HUES6 (cell line): ENCODE measurements around the gene C8G.

Experiments used
- H3K27ac ChIP-seq: 2 replicates; pipeline ENCODE4 v1.7.0; 2013; ENCODE audit warnings: low read depth, mild to moderate bottlenecking, low read length, inconsistent platforms
- H3K27me3 ChIP-seq: 2 replicates; pipeline ENCODE4 v1.6.1; 2013; ENCODE audit warnings: low read length; ENCODE audit not compliant: control insufficient read depth, insufficient read depth
- H3K36me3 ChIP-seq: 2 replicates; pipeline ENCODE4 v1.6.1; 2013; ENCODE audit warnings: low read length; ENCODE audit not compliant: control insufficient read depth, insufficient read depth
- H3K4me1 ChIP-seq: 2 replicates; pipeline ENCODE4 v1.6.1; 2013; ENCODE audit warnings: low read length; ENCODE audit not compliant: control insufficient read depth, insufficient read depth
- H3K4me3 ChIP-seq: 2 replicates; pipeline ENCODE4 v1.5.1; 2013; ENCODE audit warnings: low read depth, low read length
- H3K9ac ChIP-seq: one replicate; pipeline ENCODE4 v1.6.1; 2013; ENCODE audit warnings: mild to moderate bottlenecking, low read length
- H3K9me3 ChIP-seq: 2 replicates; pipeline ENCODE4 v1.6.1; 2013; ENCODE audit warnings: low read depth, low read length; ENCODE audit not compliant: control insufficient read depth, insufficient read depth

Gene C8G

GRCh38 chr9:136943291-136944211 is 1.5 kb upstream of the C8G start:
- H3K4me1 ChIP-seq: peaks cover 13% of the 10 kb centered on the region
- H3K27me3 ChIP-seq: no peaks in the 10 kb centered on the region
- H3K36me3 ChIP-seq: peaks cover 38% of the 10 kb centered on the region
- peak overlapping the region; percentile 87 for H3K9ac ChIP-seq
- 0 out of 2 replicates have a peak overlapping the region, but pooled peaks have one; percentile 34 for H3K27ac ChIP-seq
- H3K9me3 ChIP-seq: no peaks in the 10 kb centered on the region
- H3K4me3 ChIP-seq: peak overlapping the region; percentile 87

- peaks cover 13% of the 10 kb centered on the region for H3K4me1 ChIP-seq
- H3K9me3 ChIP-seq: no peaks in the 10 kb centered on the region
- peak overlapping the region; percentile 87 for H3K4me3 ChIP-seq
- H3K36me3 ChIP-seq: peaks cover 36% of the 10 kb centered on the region
- H3K27ac ChIP-seq: 0 out of 2 replicates have a peak overlapping the region, but pooled peaks have one; percentile 34
- H3K27me3 ChIP-seq: no peaks in the 10 kb centered on the region
- peak overlapping the region; percentile 87 for H3K9ac ChIP-seq
Observed at GRCh38 chr9:136944212-136944518, 878 bp upstream of the C8G start.

GRCh38 chr9:136945333-136946227 is 537 bp downstream of the C8G start:
- H3K36me3 ChIP-seq: peaks cover 23% of the 10 kb centered on the region
- no peaks in the 10 kb centered on the region for H3K27me3 ChIP-seq
- H3K27ac ChIP-seq: no peak overlapping the region
- no peaks in the 10 kb centered on the region for H3K9me3 ChIP-seq
- H3K4me3 ChIP-seq: no peak overlapping the region
- no peak overlapping the region for H3K9ac ChIP-seq
- peaks cover 17% of the 10 kb centered on the region for H3K4me1 ChIP-seq

- no peak overlapping the region for H3K9ac ChIP-seq
- H3K4me3 ChIP-seq: no peak overlapping the region
- no peak overlapping the region for H3K27ac ChIP-seq
- no peaks in the 10 kb centered on the region for H3K27me3 ChIP-seq
- no peaks in the 10 kb centered on the region for H3K9me3 ChIP-seq
- H3K36me3 ChIP-seq: peaks cover 14% of the 10 kb centered on the region
- H3K4me1 ChIP-seq: peaks cover 20% of the 10 kb centered on the region
Observed at GRCh38 chr9:136946228-136947027, 1.4 kb downstream of the C8G start.

- Histone ChIP-seq H3K4me3 (no peak overlapping the region), H3K36me3 (peaks cover 6% of the 10 kb centered on the region), H3K9me3 (no peaks in the 10 kb centered on the region), H3K27ac (no peak overlapping the region), H3K27me3 (no peaks in the 10 kb centered on the region), H3K4me1 (peaks cover 20% of the 10 kb centered on the region), H3K9ac (no peak overlapping the region)
Observed at GRCh38 chr9:136947028-136947891, 2.2 kb downstream of the C8G start.

- Histone ChIP-seq H3K9ac (no peak overlapping the region), H3K27me3 (no peaks in the 10 kb centered on the region), H3K36me3 (no peaks in the 10 kb centered on the region), H3K4me3 (no peak overlapping the region), H3K9me3 (no peaks in the 10 kb centered on the region), H3K4me1 (peaks cover 20% of the 10 kb centered on the region), H3K27ac (no peak overlapping the region)
Observed at GRCh38 chr9:136947955-136948510, 3.0 kb downstream of the C8G start.

GRCh38 chr9:136949239-136949816 is 4.3 kb downstream of the C8G start:
- Histone ChIP-seq H3K27ac (no peak overlapping the region), H3K4me3 (peak overlapping the region; percentile 69), H3K9me3 (no peaks in the 10 kb centered on the region), H3K27me3 (no peaks in the 10 kb centered on the region), H3K36me3 (no peaks in the 10 kb centered on the region), H3K9ac (no peak overlapping the region), H3K4me1 (peaks cover 16% of the 10 kb centered on the region; the same call in 1 of the 2 replicates)

- H3K4me1 ChIP-seq: peaks cover 13% of the 10 kb centered on the region; the same call in 1 of the 2 replicates
- no peaks in the 10 kb centered on the region for H3K27me3 ChIP-seq
- no peaks in the 10 kb centered on the region for H3K36me3 ChIP-seq
- H3K4me3 ChIP-seq: peak overlapping the region; percentile 69
- no peaks in the 10 kb centered on the region for H3K9me3 ChIP-seq
- peak overlapping the region; percentile 28 for H3K9ac ChIP-seq
- peak overlapping the region; percentile 7; the same call in 1 of the 2 replicates for H3K27ac ChIP-seq
Observed at GRCh38 chr9:136949817-136950655, 5.0 kb downstream of the C8G start.

- Histone ChIP-seq H3K9ac (peak overlapping the region; percentile 28), H3K4me3 (peak overlapping the region; percentile 69), H3K4me1 (peaks cover 12% of the 10 kb centered on the region; the same call in 1 of the 2 replicates), H3K27ac (peak overlapping the region; percentile 7; the same call in 1 of the 2 replicates), H3K9me3 (no peaks in the 10 kb centered on the region), H3K36me3 (no peaks in the 10 kb centered on the region), H3K27me3 (no peaks in the 10 kb centered on the region)
Observed at GRCh38 chr9:136950656-136951276, 5.7 kb downstream of the C8G start.
